Measurements from ENCODE around the gene LRRC4B. TPM values are rescaled to one million over a fixed set of nuclear protein-coding genes. Genes with fewer than 3 reads are reported as not detected.

Gene LRRC4B
- total RNA-seq, 4 donors from 2014 or later = 0.23 to 1.8 (median 0.35) TPM

- TF ChIP-seq POLR2A (IDR thresholded peaks at IDR 0.05) (no peak), CTCF (IDR thresholded peaks at IDR 0.05) (no peak)
- no peak for DNase-seq (ENCODE audit: low spot score in 2 of 2)
- intact Hi-C loops (cut with DNase I; ENCODE audit: low total_unique reads) = no loop called here
- 67 to 75% methylated on average over 8 of the region's 8 CpGs for WGBS, 2 donors
- no peak overlapping the region for H3K4me3 ChIP-seq (ENCODE audit: low read depth, poor library complexity, severe bottlenecking)
These were observed 71.2 kb downstream of the LRRC4B start for GRCh38 chr19:50497022-50497405.

GRCh38 chr19:50496189-50497021 is 71.8 kb downstream of the LRRC4B start:
- 56 to 57% methylated on average over 23 to 30 of the region's 30 CpGs for WGBS, 2 donors
- TF ChIP-seq POLR2A (IDR thresholded peaks at IDR 0.05) = no peak
- TF ChIP-seq CTCF (IDR thresholded peaks at IDR 0.05) = no peak
- intact Hi-C loops (cut with DNase I; ENCODE audit: low total_unique reads) = no loop called here
- no peak for DNase-seq (ENCODE audit: low spot score in 2 of 2)
- no peak overlapping the region for H3K4me3 ChIP-seq (ENCODE audit: low read depth, poor library complexity, severe bottlenecking)

- 84 to 94% methylated on average over 5 of the region's 5 CpGs for WGBS, 2 donors
- H3K4me3 ChIP-seq (ENCODE audit: low read depth, poor library complexity, severe bottlenecking) = no peak overlapping the region
- TF ChIP-seq POLR2A (IDR thresholded peaks at IDR 0.05) (no peak), CTCF (IDR thresholded peaks at IDR 0.05) (no peak)
- no peak for DNase-seq (ENCODE audit: low spot score in 2 of 2)
- intact Hi-C loops (cut with DNase I; ENCODE audit: low total_unique reads) = no loop called here
These were observed 73.2 kb downstream of the LRRC4B start for GRCh38 chr19:50495020-50495531.

- WGBS, 2 donors = 55 to 67% methylated on average over 7 of the region's 7 CpGs
- no peak overlapping the region for H3K4me3 ChIP-seq (ENCODE audit: low read depth, poor library complexity, severe bottlenecking)
- TF ChIP-seq CTCF (IDR thresholded peaks at IDR 0.05) (no peak), POLR2A (IDR thresholded peaks at IDR 0.05) (no peak)
- no peak for DNase-seq (ENCODE audit: low spot score in 2 of 2)
- intact Hi-C loops (cut with DNase I; ENCODE audit: low total_unique reads) = no loop called here
These were observed 73.8 kb downstream of the LRRC4B start for GRCh38 chr19:50494186-50495019.

GRCh38 chr19:50493171-50493570 is 75.1 kb downstream of the LRRC4B start:
- WGBS, 2 donors = 56% methylated on average over 8 of the region's 8 CpGs
- intact Hi-C loops (cut with DNase I; ENCODE audit: low total_unique reads) = no loop called here
- H3K4me3 ChIP-seq (ENCODE audit: low read depth, poor library complexity, severe bottlenecking) = no peak overlapping the region
- DNase-seq (ENCODE audit: low spot score in 2 of 2) = no peak
- TF ChIP-seq CTCF (IDR thresholded peaks at IDR 0.05) = no peak
- TF ChIP-seq POLR2A (IDR thresholded peaks at IDR 0.05) = no peak

Data from lower leg skin (tissue), 4 donors.